Cardiac fibroblast (primary cell): ENCODE measurements around the gene SMC4.

ENCODE experiments used
- DNase-seq, 2 donors: peaks; one replicate each; pipeline versions ENCODE4 v3.0.0 to v3.0.0-alpha.2; 2010; ENCODE audit warnings: low read depth in 2 of 2
- H3K4me3 ChIP-seq, 2 donors: replicated peaks in 1 of 2; 1 replicate in 1 of 2; 2 replicates in 1 of 2; pipeline ENCODE4 v1.5.1; 2011; ENCODE audit warnings: low read depth in 2 of 2, low read length in 2 of 2, mild to moderate bottlenecking in 2 of 2, moderate library complexity in 1 of 2
- TF ChIP-seq, protein P1 (sequence below): IDR thresholded peaks from one replicate; pipeline ENCODE4 v1.5.1; 2011; ENCODE audit warnings: low read depth, mild to moderate bottlenecking, low read length, inconsistent platforms

The SMC4 gene

GRCh38 chr3:160460033-160460432 lies 60.6 kb downstream of the SMC4 start:
- H3K4me3 ChIP-seq: no peak overlapping the region
- TF ChIP-seq, protein P1, sequence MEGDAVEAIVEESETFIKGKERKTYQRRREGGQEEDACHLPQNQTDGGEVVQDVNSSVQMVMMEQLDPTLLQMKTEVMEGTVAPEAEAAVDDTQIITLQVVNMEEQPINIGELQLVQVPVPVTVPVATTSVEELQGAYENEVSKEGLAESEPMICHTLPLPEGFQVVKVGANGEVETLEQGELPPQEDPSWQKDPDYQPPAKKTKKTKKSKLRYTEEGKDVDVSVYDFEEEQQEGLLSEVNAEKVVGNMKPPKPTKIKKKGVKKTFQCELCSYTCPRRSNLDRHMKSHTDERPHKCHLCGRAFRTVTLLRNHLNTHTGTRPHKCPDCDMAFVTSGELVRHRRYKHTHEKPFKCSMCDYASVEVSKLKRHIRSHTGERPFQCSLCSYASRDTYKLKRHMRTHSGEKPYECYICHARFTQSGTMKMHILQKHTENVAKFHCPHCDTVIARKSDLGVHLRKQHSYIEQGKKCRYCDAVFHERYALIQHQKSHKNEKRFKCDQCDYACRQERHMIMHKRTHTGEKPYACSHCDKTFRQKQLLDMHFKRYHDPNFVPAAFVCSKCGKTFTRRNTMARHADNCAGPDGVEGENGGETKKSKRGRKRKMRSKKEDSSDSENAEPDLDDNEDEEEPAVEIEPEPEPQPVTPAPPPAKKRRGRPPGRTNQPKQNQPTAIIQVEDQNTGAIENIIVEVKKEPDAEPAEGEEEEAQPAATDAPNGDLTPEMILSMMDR: no peak
- DNase-seq: no peak

- no peak for DNase-seq
- H3K4me3 ChIP-seq: no peak overlapping the region
- TF ChIP-seq, protein P1: no peak
Measured at GRCh38 chr3:160464321-160464720, 64.9 kb downstream of the SMC4 start.

DNA sequence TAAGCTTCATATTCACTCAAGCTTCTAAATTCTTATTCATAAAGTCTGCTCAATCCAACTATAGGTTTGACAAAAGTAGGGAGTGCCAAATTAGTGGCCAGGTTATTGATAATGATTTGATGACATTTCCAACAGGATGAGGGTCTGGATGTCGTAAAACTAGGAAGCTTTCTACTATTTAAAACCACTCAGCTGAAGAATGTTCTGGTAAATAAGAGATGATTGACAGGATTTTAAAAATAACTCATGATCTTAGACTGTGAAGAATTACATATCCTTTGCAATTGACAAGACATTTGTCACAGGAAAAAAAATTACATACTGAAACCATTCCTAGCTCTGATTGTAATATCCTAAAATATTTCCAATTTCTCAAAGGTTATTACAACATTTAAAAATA lies 65.5 kb downstream of the SMC4 start:
- TF ChIP-seq, protein P1: no peak
- H3K4me3 ChIP-seq: no peak overlapping the region

DNA sequence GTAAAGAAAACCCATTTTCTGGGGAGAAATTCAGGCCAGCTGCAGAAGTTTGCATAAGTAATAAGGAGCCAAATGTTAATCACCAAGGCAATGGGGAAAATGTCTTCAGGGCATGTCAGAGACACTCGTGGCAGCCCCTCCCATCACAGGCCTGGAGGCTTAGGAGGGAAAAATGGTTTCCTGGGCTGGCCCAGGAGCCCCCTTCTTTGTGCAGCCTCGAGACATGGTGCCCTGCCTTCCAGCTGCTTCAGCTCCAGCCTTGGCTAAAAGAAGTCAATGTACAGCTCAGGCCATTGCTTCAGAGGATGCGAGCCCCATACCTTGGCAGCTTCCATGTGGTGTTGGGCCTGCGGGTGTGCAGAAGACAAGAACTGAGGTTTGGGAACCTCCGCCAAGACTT lies 70.7 kb downstream of the SMC4 start:
- no peak for DNase-seq
- TF ChIP-seq, protein P1: no peak
- no peak overlapping the region for H3K4me3 ChIP-seq

More for the DNA sequence above, 65.5 kb downstream of the SMC4 start:
- no peak for DNase-seq

GRCh38 chr3:160471892-160472291 lies 72.4 kb downstream of the SMC4 start:
- no peak for DNase-seq
- no peak overlapping the region for H3K4me3 ChIP-seq
- TF ChIP-seq, protein P1: no peak

DNA sequence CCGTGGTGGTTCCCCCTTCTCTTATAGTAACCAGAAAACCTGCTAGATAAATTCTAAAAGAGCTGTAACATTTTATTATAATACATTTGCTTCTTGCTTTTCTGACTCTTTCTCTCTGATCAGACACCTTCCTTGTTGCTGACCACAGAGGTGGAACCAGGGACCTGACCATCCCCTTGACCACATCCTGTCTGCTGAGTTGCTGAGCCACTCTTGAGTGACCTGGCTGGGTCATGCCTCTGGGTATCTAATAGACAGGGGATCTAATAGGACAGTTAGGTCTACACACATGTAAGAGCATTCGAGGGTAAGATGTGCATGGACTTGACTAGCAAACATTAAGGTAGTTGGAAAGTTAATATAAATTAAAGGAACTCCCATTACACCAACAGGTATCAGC lies 72.9 kb downstream of the SMC4 start:
- TF ChIP-seq, protein P1: no peak
- no peak overlapping the region for H3K4me3 ChIP-seq
- no peak for DNase-seq

GRCh38 chr3:160473221-160473620 lies 73.8 kb downstream of the SMC4 start:
- TF ChIP-seq, protein P1: peak; percentile 19
- no peak overlapping the region for H3K4me3 ChIP-seq

More at GRCh38 chr3:160473221-160473620, 73.8 kb downstream of the SMC4 start:
- peak in 1 of 2 donors; percentile 87 for DNase-seq
